Right atrium auricular region (tissue), 2 donors: ENCODE results near the gene GRIP1. TPM values are rescaled to one million over a fixed set of nuclear protein-coding genes. Genes with fewer than 3 reads are reported as not detected.

ENCODE experiments used
- DNase-seq: peaks from one replicate; pipeline ENCODE4 v3.0.0-alpha.2; 2019; ENCODE audit warnings: low spot score
- H3K27ac ChIP-seq, 2 donors: fragments of 200-600 bp; sonication (generic); 1 replicate in 1 of 2; 2 replicates in 1 of 2; pipeline ENCODE4 v1.5.1; 2016 to 2019
- H3K27me3 ChIP-seq, 2 donors: fragments of 200-600 bp; sonication (generic); one replicate each; pipeline versions ENCODE4 v1.5.1 to v1.6.0; 2017 to 2019
- H3K36me3 ChIP-seq: fragments of 200-600 bp; sonication (generic); one replicate; pipeline ENCODE4 v1.5.1; 2016
- H3K4me1 ChIP-seq, 2 donors: fragments of 200-600 bp; sonication (generic); one replicate each; pipeline versions ENCODE4 v1.5.1 to v1.6.0; 2017 to 2019
- H3K4me3 ChIP-seq, 2 donors: fragments of 200-600 bp; sonication (generic); 1 replicate in 1 of 2; 2 replicates in 1 of 2; pipeline ENCODE4 v1.5.1; 2017 to 2019; ENCODE audit warnings: mild to moderate bottlenecking in 1 of 2, moderate library complexity in 1 of 2
- H3K9me3 ChIP-seq, 2 donors: fragments of 200-600 bp; sonication (generic); one replicate each; pipeline ENCODE4 v1.5.1; 2019
- CTCF ChIP-seq, 2 donors: fragments of 200-600 bp; sonication (generic); IDR thresholded peaks; one replicate each; pipeline ENCODE4 v1.5.1; 2019; ENCODE audit warnings: antibody characterized with exemption in 2 of 2
- total RNA-seq, 2 donors: library from RNA; depleted of rRNA; stranded (reverse); fragments of >200 nt; gene quantifications; one replicate each; pipeline ENCODE4 v1.1.0, GENCODE V29; 2016

Gene GRIP1
- total RNA-seq, 2 donors from 2014 or later, result 5.3 to 12.6 TPM

GRCh38 chr12:66617991-66618390 lies 60.9 kb downstream of the GRIP1 start:
- Histone ChIP-seq H3K27ac (no peak overlapping the region), H3K4me3 (no peak overlapping the region), H3K27me3 (no peaks in the 10 kb centered on the region), H3K4me1 (no peaks in the 10 kb centered on the region), H3K36me3 (no peaks in the 10 kb centered on the region), H3K9me3 (no peaks in the 10 kb centered on the region)
- no peak for DNase-seq
- TF ChIP-seq CTCF (IDR thresholded peaks at IDR 0.05), result no peak

GRCh38 chr12:66612090-66612775 lies 66.6 kb downstream of the GRIP1 start:
- no peak for TF ChIP-seq CTCF (IDR thresholded peaks at IDR 0.05)
- Histone ChIP-seq H3K4me3 (no peak overlapping the region), H3K36me3 (no peaks in the 10 kb centered on the region), H3K4me1 (no peaks in the 10 kb centered on the region), H3K9me3 (no peaks in the 10 kb centered on the region), H3K27ac (no peak overlapping the region), H3K27me3 (no peaks in the 10 kb centered on the region)
- no peak for DNase-seq

- H3K4me1 ChIP-seq, result no peaks in the 10 kb centered on the region
- no peaks in the 10 kb centered on the region for H3K36me3 ChIP-seq
- DNase-seq, result no peak
- no peak for TF ChIP-seq CTCF (IDR thresholded peaks at IDR 0.05)
- no peak overlapping the region for H3K4me3 ChIP-seq
- no peak overlapping the region for H3K27ac ChIP-seq
- H3K27me3 ChIP-seq, result no peaks in the 10 kb centered on the region
- no peaks in the 10 kb centered on the region for H3K9me3 ChIP-seq
Measured at GRCh38 chr12:66607147-66607546, 71.7 kb downstream of the GRIP1 start.

GRCh38 chr12:66605293-66605692 lies 73.6 kb downstream of the GRIP1 start:
- TF ChIP-seq CTCF (IDR thresholded peaks at IDR 0.05), result no peak
- DNase-seq, result no peak

GRCh38 chr12:66603981-66604479 lies 74.8 kb downstream of the GRIP1 start:
- no peak for TF ChIP-seq CTCF (IDR thresholded peaks at IDR 0.05)
- H3K4me3 ChIP-seq, result no peak overlapping the region
- no peaks in the 10 kb centered on the region for H3K27me3 ChIP-seq
- DNase-seq, result no peak
- no peaks in the 10 kb centered on the region for H3K36me3 ChIP-seq
- no peaks in the 10 kb centered on the region for H3K4me1 ChIP-seq
- no peak overlapping the region for H3K27ac ChIP-seq
- H3K9me3 ChIP-seq, result no peaks in the 10 kb centered on the region

More at GRCh38 chr12:66605293-66605692, 73.6 kb downstream of the GRIP1 start:
- H3K27me3 ChIP-seq, result no peaks in the 10 kb centered on the region
- no peaks in the 10 kb centered on the region for H3K4me1 ChIP-seq
- no peaks in the 10 kb centered on the region for H3K36me3 ChIP-seq
- no peak overlapping the region for H3K27ac ChIP-seq
- no peaks in the 10 kb centered on the region for H3K9me3 ChIP-seq
- no peak overlapping the region for H3K4me3 ChIP-seq

- no peak for TF ChIP-seq CTCF (IDR thresholded peaks at IDR 0.05)
- no peaks in the 10 kb centered on the region for H3K9me3 ChIP-seq
- no peak overlapping the region for H3K27ac ChIP-seq
- no peaks in the 10 kb centered on the region for H3K27me3 ChIP-seq
- DNase-seq, result no peak
- H3K4me3 ChIP-seq, result no peak overlapping the region
- no peaks in the 10 kb centered on the region for H3K36me3 ChIP-seq
- H3K4me1 ChIP-seq, result no peaks in the 10 kb centered on the region
Measured at GRCh38 chr12:66603461-66603860, 75.4 kb downstream of the GRIP1 start.
